GM12873 (cell line): ENCODE results near the gene MAP2K3.

Source experiments
- TF ChIP-seq, protein P1 (sequence below): IDR thresholded peaks from 2 replicates; pipeline ENCODE4 v1.5.1; 2012; ENCODE audit warnings: low read depth, mild to moderate bottlenecking, moderate library complexity, low read length, control low read depth; ENCODE audit not compliant: insufficient read depth; ENCODE audit errors: missing control alignments

The MAP2K3 gene

DNA sequence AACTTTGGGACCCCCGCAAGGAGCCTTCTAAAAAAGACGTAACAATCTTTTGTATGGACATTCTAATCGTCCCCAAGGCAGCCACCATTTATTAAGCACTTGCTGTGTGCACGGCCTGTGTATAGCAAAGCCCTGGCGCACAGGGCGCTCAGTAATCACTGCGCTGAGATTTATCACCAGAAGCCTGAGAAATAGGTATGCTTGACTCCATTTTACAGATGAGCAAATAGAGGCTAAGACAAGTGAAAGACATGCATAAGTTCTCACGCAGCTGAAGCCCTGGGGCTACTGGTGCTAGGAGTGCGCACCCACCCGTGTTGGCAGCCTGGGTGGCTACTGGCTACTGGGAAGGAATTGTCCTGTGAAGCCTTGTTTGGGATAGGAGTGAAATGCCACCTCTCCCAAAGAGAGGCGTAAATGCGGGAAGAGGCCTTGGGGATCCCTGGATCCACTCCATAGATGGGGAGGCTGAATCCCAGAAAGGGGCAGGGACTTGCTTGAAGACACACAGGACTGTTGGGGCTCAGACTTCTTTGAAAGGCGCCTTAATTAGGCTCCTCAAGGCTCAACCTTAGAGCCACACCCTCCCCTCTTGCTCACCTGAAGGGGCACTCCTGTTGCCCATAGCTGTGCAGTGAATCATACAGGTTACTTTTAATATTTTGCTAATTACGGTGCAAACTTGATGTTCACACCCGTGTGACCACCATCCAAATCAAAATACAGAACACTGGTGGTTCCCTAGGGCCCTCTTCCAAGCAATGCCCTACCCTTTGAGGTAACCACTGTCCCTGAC is 30.7 kb upstream of the MAP2K3 start:
- TF ChIP-seq, protein P1, sequence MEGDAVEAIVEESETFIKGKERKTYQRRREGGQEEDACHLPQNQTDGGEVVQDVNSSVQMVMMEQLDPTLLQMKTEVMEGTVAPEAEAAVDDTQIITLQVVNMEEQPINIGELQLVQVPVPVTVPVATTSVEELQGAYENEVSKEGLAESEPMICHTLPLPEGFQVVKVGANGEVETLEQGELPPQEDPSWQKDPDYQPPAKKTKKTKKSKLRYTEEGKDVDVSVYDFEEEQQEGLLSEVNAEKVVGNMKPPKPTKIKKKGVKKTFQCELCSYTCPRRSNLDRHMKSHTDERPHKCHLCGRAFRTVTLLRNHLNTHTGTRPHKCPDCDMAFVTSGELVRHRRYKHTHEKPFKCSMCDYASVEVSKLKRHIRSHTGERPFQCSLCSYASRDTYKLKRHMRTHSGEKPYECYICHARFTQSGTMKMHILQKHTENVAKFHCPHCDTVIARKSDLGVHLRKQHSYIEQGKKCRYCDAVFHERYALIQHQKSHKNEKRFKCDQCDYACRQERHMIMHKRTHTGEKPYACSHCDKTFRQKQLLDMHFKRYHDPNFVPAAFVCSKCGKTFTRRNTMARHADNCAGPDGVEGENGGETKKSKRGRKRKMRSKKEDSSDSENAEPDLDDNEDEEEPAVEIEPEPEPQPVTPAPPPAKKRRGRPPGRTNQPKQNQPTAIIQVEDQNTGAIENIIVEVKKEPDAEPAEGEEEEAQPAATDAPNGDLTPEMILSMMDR: peak; percentile 6

DNA sequence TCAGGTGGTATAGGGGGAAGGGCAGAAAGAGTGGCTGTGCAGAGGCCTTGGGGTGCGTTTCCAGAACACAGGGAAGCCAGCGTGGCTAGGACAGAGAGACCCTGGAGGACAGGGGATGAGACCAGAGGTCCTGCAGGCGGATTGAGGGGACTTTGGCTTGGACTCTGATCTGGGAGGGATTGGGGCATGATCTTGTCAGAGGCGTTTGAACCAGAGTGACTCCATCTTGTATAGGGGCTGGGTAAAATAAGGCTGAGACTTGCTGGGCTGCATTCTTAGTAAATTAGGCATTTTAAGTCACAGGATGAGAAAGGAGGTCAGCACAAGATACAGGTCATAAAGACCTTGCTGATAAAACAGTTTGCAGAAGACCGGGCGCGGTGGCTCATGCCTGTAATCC is 25.9 kb upstream of the MAP2K3 start:
- TF ChIP-seq, protein P1: no peak

- TF ChIP-seq, protein P1: no peak
Measured at GRCh38 chr17:21262259-21262993, 22.1 kb upstream of the MAP2K3 start.

- TF ChIP-seq, protein P1: no peak
Measured at GRCh38 chr17:21263376-21263775, 21.1 kb upstream of the MAP2K3 start.

DNA sequence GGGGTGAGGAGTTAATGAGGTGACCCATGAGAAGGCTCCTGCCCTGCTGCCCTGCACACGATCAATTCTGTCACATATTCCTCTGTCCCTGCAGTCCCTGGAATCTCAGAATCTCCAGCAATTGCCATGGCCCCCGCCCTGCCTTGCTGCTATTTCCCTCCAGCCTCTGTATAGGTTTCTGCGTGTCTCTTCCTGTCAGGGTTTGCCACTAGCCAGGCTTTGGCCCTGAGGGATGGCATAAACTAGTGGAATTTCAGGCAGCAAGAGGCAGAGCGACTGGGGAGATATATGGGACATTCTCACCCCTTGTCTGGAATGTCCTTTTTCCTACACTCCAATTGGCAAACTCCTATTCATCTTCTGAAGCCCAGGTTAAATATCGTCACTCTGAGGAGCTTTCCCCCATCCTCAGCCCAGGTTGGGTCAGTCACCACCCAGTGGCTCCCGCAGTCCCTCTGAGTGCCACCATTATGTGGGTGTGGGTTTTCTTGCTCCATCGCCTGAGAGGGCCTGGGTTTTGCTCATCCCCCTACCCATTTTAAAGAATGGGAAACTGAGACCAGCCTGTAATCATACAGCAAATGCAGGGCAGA is 15.8 kb upstream of the MAP2K3 start:
- TF ChIP-seq, protein P1: no peak

GRCh38 chr17:21269394-21269793 is 15.1 kb upstream of the MAP2K3 start:
- TF ChIP-seq, protein P1: no peak
